Measurements from ENCODE around the gene MDM2.
"Not testable (repeated sequence)": the region's sequence is repeated elsewhere in the genome, so short reads cannot be mapped to it uniquely, and the experiment has no call there.

Gene MDM2

DNA sequence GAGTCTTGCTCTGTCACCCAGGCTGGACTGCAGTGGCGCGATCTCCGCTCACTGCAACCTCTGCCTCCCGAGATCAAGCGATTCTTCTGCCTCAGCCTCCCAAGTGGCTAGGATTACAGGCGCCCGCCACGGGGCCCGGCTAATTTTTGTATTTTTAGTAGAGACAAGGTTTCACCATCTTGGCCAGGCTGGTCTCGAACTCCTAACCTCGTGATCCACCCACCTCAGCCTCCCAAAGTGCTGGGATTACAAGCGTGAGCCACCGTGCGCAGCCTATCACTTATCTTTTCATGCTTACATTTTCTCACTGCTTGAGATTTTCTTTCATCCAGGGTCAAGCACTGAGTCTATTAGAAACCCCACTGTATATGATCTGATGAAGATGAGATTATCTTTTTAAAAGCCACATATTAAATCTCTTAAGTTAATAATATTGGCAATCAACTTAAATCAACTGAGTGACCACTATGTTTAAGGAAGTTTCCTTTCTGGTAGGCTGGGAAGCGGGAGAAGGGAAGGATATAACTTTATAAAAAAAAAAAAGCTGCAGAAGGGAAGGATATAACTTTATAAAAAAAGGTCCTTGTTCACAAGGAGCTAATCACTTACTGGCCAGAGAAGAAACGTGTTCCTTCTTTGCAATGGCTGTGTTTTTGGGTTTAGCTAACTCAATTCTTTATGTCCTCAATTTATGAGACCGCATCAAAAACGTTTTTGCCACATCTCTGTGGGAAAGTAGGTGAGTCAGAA lies 1.3 kb upstream of the MDM2 start:
- DNase-seq: no peak

- not testable (repeated sequence) for DNase-seq
These were observed 752 bp upstream of the MDM2 start for GRCh38 chr12:68807274-68807575.

- peak; percentile 65 for DNase-seq
These were observed 612 bp downstream of the MDM2 start for GRCh38 chr12:68808388-68809189.

DNA sequence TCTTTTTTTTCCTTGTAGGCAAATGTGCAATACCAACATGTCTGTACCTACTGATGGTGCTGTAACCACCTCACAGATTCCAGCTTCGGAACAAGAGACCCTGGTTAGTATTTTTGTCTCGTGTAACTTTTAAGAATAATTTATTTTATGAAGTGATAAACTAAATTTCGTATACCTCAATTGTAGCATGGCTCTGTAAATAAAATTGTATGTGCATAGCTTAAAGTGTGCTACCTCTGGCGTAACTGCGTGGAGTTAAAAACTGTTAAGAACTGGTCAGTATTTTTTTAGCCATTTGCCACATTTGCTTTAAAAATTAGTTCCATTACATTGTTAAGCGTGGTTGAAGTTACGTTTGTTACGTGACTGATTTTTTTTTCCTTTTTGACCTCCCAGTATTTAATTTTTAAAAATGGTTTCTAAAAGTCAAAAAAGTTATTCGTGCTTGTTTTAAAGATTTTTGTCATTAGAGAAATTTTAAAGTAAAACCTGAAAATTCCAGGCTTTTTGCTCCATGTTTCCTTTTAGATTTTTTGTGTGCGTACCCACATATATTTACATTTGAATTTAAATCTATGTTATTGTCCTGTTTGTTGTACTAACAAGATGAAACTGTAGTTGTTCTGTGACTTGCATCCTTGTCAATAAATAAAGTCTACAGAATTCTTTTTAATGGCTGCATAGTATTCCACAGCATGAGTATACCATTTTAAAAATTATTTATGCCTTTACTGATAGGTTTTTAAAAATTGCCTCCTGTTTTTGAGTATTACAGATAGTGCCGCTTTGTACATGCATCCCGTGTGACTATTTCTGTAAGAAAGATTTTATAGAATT lies 1.4 kb downstream of the MDM2 start:
- no peak for DNase-seq

DNA sequence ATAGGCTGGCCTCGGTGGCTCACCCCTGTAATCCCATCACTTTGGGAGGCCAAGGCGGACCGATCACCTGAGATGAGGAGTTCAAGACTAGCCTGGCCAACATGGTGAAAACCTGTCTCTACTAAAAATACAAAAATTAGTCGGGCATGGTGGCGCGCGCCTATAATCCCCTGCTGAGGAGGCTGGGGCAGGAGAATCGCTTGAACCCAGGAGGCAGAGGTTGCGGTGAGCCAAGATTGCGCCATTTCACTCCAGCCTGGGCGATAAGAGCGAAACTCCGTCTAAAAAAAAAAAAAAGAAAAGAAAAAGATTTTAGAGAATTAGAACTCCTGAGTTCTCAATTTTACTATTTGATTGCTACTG lies 2.0 kb downstream of the MDM2 start:
- not testable (repeated sequence) for DNase-seq

DNA sequence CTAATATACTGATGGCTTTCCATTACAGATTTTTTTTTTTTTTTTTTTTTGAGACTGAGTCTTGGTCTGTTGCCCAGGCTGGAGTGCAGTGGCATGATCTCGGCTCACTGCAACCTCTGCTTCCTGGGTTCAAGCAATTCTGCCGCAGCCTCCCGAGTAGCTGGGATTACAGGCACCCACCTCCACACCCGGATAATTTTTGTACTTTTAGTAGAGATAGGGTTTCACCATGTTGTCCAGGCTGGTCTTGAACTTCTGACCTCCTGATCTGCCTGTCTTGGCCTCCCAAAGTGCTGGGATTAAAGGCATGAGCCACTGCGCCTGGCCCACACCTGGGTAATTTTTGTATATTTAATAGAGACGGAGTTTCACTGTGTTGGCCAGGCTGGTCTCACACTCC lies 3.6 kb downstream of the MDM2 start:
- not testable (repeated sequence) for DNase-seq

DNA sequence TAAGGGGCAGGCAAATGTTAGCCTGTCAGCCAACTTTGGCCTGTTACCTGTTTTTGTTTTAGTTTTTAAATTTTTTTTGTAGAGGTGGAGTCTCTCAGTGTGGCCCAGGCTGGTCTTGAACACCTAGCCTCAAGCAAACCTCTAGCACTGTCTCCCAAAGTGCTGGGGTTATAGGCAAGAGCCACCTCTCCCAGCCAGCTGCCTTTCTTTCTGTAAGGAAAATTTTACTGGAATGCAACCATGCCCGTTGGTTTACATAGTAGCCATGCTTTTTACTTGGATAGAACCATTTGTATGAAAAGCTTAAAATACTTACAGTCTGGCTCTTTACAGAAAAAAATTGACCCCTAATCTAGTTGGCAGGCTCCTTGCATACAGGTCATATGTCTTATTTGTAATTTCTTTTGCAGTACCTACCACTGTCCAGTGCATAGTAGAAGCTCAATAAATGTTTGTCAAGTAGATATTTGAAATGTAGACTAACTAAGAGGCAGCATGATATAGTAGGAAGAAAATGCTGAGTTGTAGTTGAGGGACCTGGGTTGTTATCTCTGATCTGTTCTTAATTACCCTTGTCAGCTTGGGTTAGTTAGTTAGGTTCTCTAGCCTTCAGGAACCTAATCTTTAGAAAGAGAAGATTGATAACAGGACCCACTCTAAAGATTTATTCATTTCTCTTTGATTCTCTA lies 4.7 kb downstream of the MDM2 start:
- no peak for DNase-seq

- no peak for DNase-seq
These were observed 5.2 kb downstream of the MDM2 start for GRCh38 chr12:68813242-68813593.

DNA sequence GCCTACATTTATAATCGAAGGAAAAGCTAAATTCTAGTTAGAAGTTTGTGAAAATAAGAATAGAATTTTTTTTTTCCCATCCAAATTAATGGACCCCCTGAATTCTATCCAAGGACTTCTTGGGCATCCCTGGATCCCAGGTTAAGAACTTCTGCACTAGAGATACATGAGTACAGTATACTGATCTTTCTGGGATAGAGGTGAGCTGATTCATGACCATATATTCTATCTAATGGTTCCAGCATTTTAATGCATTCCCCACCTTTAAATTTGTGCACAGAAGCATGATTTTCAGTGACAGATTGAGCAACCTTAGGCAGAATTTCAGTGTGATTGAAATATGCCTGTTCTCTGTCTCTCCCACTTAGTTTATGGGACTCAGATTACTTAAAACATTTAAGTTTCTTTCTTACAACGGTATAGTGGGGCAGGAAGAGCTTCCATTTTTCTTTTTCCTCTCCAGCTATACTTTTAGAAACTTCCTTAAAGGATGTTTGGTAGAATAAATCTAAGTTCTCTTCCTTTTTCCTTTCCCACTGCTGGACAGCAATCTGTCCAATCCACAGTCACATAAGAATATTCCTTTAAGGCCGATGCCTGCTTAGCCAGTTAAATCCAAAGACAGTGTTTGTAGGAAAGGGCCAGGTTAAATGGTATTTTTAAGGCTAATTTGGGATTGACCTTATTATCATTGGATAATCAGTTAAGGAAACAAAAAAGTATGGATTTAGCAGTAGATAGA lies 6.7 kb downstream of the MDM2 start:
- no peak for DNase-seq

- DNase-seq: no peak
These were observed 7.4 kb downstream of the MDM2 start for GRCh38 chr12:68815232-68815927.

GRCh38 chr12:68815928-68816800 lies 8.2 kb downstream of the MDM2 start:
- DNase-seq: no peak

GRCh38 chr12:68819481-68819880 lies 11.5 kb downstream of the MDM2 start:
- DNase-seq: not testable (repeated sequence)

DNA sequence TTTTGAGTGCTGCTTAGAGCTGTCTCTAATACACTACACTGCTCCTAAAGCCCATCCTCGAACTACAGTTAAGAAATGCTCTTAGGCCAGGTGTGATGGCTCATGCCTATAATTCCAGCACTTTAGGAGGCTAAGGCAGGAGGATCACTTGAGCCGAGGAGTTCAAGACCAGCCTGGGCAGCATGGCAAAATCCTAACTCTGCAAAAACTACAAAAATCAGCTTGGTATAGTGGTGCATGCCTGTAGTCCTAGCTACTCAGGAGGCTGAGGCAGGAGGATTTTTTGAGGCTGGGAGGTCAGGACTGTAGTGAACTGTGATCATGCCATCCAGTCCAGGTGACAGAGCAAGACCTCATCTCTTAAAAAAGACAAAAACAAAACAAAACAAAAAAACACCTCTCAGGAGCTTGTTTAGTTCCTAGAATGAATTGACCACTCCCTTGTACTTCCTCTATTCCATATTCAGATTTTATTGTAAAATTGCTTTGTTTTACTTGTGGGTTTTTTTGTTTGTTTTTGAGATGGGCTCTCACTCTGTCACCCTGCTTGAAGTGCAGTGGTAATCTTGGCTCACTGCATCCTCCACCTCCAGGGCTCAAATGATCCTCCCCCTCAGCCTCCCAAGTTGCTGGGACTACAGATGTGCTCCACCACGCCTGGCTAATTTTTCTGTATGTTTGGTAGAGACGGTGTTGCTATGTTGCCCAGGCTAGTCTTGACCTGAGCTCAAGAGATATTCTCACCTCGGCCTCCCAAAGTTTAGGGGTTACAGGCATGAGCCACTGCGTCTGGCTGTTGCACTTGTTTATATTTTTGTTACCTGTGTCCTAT lies 13.6 kb downstream of the MDM2 start:
- no peak for DNase-seq

GRCh38 chr12:68823696-68824095 lies 15.7 kb downstream of the MDM2 start:
- DNase-seq: no peak

- DNase-seq: no peak
These were observed 16.2 kb downstream of the MDM2 start for GRCh38 chr12:68824131-68824530.

DNA sequence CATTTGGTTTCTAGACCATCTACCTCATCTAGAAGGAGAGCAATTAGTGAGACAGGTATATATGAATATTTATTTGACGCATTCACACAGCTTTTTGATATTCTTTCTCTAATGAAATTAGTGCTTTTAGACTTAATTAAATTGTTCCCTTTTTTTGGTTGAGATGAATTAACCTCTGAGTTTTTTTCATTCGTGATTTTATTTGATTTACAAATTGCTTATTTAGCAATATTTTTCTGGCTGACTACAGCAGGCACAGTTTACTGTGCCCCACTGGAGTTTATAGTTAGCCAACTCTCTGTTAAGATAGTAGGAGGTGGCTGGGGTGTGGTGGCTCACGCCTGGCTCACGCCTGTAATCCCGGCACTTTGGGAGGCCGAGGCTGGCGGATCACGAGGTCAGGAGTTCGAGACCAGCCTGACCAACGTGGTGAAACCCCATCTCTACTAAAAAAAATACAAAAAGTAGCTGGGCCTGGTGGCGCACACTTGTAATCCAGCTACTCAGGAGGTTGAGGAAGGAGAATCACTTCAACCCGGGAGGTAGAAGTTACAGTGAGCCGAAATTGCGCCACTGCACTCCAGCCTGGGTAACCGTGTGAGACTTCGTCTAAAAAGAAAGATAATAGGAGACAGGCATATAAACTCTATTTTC lies 16.7 kb downstream of the MDM2 start:
- DNase-seq: no peak

DNA sequence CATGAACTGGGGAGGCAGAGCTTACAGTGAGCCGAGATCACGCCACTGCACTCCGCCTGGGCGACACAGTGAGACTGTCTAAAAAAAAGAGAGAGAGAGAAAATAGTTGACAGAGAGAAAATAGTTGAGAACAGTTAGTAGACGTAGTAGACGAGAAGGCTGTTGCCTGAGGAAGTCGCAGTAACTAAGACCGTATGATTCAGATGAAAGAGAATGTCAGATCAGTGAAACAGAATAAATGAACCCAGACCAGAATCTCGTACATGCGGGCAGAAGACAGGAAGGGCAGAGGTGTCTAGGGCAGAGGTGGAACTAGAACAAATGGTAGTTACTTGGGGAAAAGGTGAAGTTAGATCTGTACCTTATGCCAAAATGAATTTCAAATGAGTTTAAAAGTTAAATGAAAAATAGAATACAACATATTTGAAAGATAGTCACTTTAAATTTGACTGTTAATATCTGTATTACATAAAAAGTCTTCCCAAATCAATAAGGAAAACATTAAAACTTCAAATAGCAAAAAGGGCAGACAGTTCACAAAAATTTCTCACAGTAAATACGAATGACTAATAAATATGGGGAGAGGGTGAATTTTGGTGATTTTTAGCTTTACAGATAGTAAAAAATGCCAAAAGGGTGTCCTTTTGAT lies 17.7 kb downstream of the MDM2 start:
- no peak for DNase-seq

GRCh38 chr12:68827895-68828671 lies 20.1 kb downstream of the MDM2 start:
- DNase-seq: no peak
